GM21423 (cell line): Measurements from ENCODE around the gene DRC1.
"Not testable (repeated sequence)": the region's sequence is repeated elsewhere in the genome, so short reads cannot be mapped to it uniquely, and the experiment has no call there.

Experiments used
- ATAC-seq: cut with Tn5 transposase; IDR thresholded peaks from one replicate; pipeline ENCODE4 v1.9.1; 2021; ENCODE audit warnings: mild to moderate bottlenecking, moderate library complexity; ENCODE audit not compliant: unreplicated experiment

DRC1 gene

GRCh38 chr2:26462100-26462499 is 60.4 kb downstream of the DRC1 start:
- ATAC-seq: no peak

DNA sequence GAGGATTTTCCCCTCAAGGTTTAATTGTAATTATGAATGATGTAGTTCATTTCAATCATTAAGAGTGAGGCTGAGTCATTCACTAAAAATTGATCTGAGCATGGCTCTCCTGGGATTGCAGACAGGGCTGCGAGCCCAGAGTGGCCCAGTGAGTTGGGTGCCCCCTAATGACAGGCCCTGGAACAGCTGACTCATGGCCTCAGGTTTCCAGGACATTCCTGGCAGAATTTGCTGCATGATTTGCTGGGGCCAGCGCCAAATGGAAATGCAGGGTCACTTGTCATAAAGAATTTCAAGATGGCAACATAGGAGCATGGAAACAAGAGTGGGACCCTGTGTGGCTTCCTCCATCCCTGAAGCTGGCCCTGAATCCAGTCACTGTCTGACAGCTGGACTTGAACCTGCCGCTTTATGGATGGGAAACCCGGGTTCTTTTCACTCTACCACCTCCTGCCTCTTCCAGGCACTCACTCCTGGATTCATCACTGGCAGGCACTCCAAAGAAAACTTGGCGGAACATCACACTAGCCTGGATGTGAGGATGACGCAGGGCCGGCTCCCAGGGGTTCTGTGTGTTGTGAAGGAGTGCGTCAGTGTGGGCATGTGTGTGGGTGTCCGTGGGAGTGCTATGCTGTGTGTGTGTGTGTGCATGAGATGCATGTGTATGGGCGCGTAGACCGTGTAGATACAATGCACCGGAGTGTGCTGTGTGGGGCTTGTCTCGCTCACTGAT is 61.0 kb downstream of the DRC1 start:
- no peak for ATAC-seq

DNA sequence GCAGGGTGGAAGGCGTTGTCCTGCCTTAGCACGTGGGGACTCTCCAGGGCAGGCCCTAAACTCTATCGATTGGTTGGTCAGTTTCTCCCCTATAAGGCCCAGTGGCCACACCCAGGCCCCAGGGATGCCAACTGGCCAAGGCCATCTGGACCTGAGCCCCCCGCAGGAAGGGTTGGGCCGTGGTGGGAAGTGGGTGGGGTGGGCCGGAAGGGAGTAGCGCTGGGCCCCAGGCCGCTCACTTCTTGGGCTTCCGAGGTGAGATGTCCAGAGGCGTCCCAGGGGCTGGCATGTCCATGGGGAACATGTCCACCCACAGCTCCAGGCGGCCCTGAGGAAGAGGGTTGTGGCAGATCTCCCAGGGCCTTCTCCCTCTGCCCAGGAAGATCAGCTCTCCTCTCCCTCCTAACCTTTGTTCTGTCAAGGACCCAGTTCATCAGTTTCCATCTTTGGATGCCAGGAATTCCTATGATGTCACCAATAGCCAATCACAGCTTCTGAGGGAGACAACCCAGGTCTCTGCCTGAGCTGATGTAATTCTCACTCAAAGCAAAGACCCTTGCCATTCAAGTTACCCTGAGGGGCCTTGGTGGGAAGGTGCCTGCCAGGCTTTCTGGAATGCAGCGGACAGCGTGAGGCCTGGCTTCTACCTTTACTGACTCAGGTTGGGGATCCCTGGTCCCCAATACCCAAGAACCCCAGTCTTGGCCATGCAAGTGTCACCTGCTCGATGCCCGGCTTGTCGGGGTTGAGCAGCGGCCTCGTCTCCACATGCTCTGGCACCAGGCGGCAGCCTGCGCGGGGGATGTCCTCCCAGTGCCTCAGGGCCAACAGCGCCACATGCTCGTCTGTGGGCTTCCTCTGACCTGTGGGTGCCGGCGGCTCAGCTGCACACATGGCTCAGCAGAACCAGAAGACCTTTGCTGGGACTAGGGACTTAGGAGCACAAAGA is 61.8 kb downstream of the DRC1 start:
- no peak for ATAC-seq

DNA sequence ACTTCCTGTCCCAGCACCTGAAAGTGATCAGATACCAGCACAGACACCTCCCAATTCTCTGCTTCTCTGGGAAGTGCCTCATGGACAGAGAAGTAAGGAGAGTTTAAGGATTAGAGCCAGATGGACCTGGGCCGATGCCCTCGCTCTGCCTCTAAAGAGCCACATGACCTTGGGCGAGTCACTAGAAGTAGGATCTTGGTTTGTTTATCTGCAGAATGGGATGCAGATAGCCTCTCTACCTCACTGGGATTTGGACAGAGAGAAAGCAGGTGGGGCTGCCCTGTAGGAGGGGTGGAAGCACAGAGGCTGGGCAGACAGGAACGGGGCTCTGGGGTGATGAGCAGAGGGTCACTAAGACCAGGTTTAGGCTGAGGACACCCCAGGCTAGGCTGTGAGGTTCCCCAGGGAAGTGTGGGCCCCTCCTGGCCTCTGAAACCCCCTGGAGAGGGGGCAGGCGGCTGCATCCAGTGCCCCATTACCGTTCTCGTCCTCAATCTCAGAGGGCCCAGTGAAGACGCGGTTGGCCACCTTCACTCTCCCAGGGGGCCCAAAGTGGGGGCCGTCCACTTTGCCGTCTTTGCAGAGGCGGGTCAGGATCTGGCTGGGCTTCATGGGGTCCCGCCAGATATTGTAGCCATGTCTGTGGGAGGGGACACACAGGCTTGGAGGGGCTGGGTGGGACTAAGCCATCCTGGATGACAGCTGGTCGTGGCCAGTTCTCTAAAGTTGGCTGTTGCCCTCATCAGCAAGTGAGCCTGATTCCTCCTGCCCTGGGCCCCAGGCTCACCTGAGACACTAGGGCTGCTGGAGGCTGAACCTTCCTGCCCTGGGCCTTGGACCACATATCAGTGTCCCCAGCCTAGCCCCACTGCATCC is 62.9 kb downstream of the DRC1 start:
- ATAC-seq: no peak

- no peak for ATAC-seq
Observed at GRCh38 chr2:26465266-26465925, 63.7 kb downstream of the DRC1 start.

DNA sequence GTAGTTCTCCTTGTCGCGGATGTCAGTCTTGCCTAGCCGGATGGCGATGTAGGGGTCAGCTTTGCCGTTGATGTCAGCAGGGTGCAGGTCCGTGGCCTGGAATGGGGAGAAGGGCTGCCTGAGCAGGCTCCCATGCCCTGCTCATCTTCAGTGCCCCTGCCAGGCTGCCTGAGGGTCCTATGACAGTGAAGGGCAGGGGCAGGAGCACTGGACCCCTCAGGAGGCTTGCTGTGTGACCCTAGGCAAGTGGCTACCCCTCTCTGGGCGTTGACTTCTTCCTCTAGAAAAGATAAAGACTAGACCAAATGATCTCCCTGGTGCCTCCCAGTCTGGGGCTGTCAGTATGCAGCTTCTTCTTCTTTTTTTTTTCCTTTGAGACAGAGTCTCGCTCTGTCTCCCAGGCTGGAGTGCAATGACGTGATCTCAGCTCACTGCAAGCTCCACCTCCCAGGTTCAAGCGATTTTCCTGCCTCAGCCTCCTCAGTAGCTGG is 64.3 kb downstream of the DRC1 start:
- no peak for ATAC-seq

GRCh38 chr2:26466662-26467310 is 65.1 kb downstream of the DRC1 start:
- no peak for ATAC-seq

GRCh38 chr2:26468544-26468943 is 66.8 kb downstream of the DRC1 start:
- not testable (repeated sequence) for ATAC-seq

- ATAC-seq: no peak
Observed at GRCh38 chr2:26469092-26469710, 67.5 kb downstream of the DRC1 start.

GRCh38 chr2:26469955-26470354 is 68.2 kb downstream of the DRC1 start:
- no peak for ATAC-seq

DNA sequence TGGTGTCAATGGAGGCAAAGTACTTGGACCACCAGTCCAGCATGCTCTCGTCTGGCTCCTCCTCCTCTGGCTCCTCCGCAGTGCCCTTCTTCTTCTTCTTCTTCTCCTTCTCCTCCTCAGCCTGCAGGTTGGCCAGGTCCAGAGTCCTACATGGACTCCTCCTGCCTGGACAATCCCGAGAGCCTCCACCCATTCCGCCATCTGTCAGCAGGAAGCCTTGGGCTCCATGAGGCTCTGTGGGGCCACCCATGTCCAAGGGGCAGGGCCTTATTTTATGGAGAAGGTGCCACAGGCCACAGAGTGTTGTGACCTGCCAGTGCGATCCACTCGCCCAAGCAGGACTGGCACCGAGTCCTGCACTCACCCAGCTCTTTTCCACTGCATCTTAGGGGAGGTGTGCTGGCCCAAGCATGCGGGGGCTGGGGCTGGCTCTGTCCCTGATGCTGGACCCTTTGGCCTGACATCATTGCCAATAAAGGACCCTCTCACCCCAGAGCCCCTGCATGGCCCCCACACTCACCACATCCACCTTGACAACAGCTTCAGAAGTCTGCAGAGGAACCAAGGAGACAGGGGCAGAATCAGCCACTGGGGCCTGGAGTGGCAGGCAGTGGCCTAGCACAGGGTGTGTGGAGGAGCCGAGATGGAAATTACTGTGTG is 69.0 kb downstream of the DRC1 start:
- no peak for ATAC-seq

DNA sequence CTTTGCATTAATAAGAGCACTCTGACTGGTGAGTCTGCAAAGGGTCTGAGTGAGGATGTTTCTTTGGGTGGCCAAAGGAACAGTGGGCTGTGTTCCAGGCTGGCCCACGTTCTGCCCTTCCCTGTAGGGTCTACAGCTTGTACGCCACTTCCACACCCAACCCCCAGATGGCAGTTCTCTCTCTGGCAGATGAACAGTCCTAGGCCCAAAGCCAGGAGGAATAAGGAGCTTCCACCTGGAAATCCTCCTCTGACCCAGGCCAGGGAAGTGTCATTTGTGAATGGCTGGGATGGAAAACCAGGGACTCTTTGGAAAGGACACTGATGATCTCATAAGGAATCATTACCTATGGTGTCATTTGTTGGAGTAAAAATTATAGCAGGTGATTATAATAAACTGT is 69.6 kb downstream of the DRC1 start:
- no peak for ATAC-seq

DNA sequence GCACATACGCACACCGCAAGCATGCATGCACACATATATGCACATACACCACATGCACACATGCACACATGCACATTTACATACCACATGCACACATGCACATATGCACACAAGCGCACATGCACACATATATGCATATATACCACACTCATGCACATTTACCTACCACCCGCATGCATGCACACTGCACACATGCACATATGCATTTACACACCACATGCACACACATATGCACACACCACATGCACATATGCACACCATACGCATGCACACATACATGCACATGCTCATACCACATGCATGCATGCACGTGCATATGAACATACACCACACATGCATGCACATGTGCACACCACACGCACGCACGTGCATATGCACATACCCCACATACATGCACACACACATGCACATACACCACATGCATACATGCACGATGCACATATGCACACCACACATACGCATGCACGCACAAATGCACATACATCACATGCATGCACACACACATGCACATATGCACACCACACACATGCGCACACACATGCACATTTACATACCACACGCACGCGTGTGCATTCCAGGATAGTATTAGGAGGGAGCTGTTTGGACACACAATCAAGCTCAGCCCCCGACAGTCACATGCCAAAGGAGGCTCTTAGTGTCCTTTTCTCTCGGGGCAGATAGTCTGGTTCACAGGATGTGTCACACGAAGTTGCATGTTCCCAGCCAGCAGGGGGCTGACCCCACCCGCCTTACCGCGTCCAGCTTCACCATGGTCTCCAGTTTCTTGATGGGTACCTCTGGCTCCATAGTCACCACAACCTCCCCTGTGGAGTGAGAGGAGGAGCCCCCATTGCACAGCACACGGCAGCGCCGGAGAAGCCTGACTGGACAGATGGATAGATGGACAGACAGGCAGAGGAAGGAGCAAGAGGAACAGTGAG is 70.3 kb downstream of the DRC1 start:
- no peak for ATAC-seq

GRCh38 chr2:26472821-26473655 is 71.3 kb downstream of the DRC1 start:
- no peak for ATAC-seq

- no peak for ATAC-seq
Observed at GRCh38 chr2:26473796-26474195, 72.1 kb downstream of the DRC1 start.

GRCh38 chr2:26474261-26474785 is 72.6 kb downstream of the DRC1 start:
- no peak for ATAC-seq

DNA sequence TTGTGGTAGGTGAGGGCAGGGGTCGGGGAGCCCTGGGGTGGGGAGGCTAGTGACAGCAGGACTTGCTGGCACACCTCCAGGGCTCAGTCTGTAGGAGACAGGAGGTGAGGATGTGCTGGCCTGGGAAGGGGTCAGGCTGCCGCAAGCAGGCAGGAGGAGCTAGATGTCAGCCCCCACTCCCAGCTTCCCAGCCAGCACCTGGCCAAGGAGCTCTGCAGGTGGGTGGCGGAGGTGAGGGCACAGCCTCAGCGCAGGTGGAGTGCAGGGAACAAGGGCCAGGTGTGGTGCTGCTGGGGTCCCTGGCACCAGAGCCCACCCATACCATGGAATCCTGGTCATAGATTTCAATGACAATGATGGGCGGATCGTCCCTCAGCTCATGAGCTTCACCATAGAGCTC is 73.3 kb downstream of the DRC1 start:
- ATAC-seq: no peak
